Thoracic aorta (tissue), 2 donors: ENCODE results near the gene ATL1. TPM values are rescaled to one million over a fixed set of nuclear protein-coding genes. Genes with fewer than 3 reads are reported as not detected.

Experiments used
- ATAC-seq: fragments of 150-250 bp; one replicate; pipeline ENCODE4 v1.8.0; 2017; ENCODE audit warnings: low read depth; ENCODE audit not compliant: insufficient number of reproducible peaks, low FRiP score
- DNase-seq: peaks from one replicate; pipeline ENCODE4 v3.0.0-alpha.2; 2020; ENCODE audit warnings: low spot score
- H3K27ac ChIP-seq, 2 donors: fragments of 200-600 bp; sonication (generic); 1 replicate in 1 of 2; 2 replicates in 1 of 2; pipeline ENCODE4 v1.5.1; 2016; ENCODE audit warnings: mild to moderate bottlenecking in 2 of 2, moderate library complexity in 2 of 2
- H3K27me3 ChIP-seq: fragments of 200-600 bp; sonication (generic); replicated peaks from 2 replicates; pipeline ENCODE4 v1.6.0; 2016; ENCODE audit warnings: mild to moderate bottlenecking; ENCODE audit not compliant: insufficient read depth
- H3K36me3 ChIP-seq: fragments of 200-600 bp; sonication (generic); one replicate; pipeline ENCODE4 v1.5.1; 2016
- H3K4me1 ChIP-seq, 2 donors: fragments of 200-600 bp; sonication (generic); 1 replicate in 1 of 2; 2 replicates in 1 of 2; pipeline versions ENCODE4 v1.5.1 to v1.6.0; 2016; ENCODE audit warnings: low read depth in 2 of 2, mild to moderate bottlenecking in 1 of 2; ENCODE audit not compliant: control insufficient read depth in 1 of 2
- H3K4me3 ChIP-seq: fragments of 200-600 bp; sonication (generic); 2 replicates; pipeline ENCODE4 v1.5.1; 2016; ENCODE audit warnings: mild to moderate bottlenecking
- H3K9me3 ChIP-seq: fragments of 200-600 bp; sonication (generic); 2 replicates; pipeline ENCODE4 v1.5.1; 2016
- total RNA-seq, 2 donors: library from RNA; depleted of rRNA; stranded (reverse); fragments of >200 nt; gene quantifications; one replicate each; pipeline versions ENCODE4 v1.1.0 to v1.2.3, GENCODE V29; 2016
- TF ChIP-seq, protein P1 (sequence below): fragments of 200-600 bp; sonication (generic); IDR thresholded peaks from one replicate; pipeline ENCODE4 v1.5.1; 2019; ENCODE audit warnings: antibody characterized with exemption

ATL1 gene
- total RNA-seq, 2 donors from 2014 or later = 9.5 to 14.3 TPM

DNA sequence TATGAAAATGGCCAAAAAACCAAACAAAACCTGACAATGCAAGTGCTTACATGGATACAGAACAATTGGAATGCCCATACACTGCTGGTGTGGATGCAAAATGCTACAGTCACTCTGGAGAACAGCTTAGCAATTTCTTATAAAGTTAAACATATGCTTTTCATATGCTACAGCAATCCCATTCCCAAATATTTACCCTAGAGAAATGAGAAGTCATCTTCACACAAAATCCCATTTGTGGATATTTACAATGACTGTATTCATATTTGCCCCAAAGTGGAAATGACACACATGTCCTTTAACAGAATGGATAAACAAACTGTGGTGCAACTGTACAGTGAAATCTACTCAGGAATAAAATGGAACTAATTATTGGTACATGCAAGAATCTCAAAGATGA, 87.8 kb downstream of the ATL1 start:
- Histone ChIP-seq H3K4me1 (peaks cover 13 to 31% of the 10 kb centered on the region in 2 donors), H3K27ac (no peak overlapping the region), H3K9me3 (no peaks in the 10 kb centered on the region), H3K36me3 (no peaks in the 10 kb centered on the region), H3K27me3 (no peaks in the 10 kb centered on the region), H3K4me3 (no peak overlapping the region)
- TF ChIP-seq, protein P1, sequence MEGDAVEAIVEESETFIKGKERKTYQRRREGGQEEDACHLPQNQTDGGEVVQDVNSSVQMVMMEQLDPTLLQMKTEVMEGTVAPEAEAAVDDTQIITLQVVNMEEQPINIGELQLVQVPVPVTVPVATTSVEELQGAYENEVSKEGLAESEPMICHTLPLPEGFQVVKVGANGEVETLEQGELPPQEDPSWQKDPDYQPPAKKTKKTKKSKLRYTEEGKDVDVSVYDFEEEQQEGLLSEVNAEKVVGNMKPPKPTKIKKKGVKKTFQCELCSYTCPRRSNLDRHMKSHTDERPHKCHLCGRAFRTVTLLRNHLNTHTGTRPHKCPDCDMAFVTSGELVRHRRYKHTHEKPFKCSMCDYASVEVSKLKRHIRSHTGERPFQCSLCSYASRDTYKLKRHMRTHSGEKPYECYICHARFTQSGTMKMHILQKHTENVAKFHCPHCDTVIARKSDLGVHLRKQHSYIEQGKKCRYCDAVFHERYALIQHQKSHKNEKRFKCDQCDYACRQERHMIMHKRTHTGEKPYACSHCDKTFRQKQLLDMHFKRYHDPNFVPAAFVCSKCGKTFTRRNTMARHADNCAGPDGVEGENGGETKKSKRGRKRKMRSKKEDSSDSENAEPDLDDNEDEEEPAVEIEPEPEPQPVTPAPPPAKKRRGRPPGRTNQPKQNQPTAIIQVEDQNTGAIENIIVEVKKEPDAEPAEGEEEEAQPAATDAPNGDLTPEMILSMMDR = no peak
- no peak for DNase-seq
- ATAC-seq = no peak

DNA sequence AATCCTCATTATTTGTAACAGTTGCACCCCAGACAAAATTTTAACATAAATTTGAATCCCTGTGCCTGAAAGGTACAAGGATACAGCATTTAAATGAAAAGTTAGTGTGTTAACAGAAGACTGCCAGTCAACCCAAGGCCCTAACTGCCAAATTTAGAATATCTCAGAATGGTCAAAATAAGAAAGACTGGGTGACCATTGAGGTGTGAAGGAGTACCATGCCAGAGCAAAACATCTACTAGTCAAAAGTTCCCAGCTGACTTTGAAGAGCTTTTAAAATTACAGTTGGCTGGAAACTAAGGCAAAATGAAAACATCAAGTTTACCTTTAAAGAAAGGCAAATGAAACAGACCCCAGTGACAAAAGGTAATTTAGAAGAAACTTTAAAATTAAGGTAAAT, 89.7 kb downstream of the ATL1 start:
- no peak for ATAC-seq
- no peaks in the 10 kb centered on the region for H3K36me3 ChIP-seq
- TF ChIP-seq, protein P1 = no peak
- H3K4me3 ChIP-seq = no peak overlapping the region
- peaks cover 17 to 43% of the 10 kb centered on the region in 2 donors for H3K4me1 ChIP-seq
- H3K27ac ChIP-seq = no peak overlapping the region
- H3K9me3 ChIP-seq = no peaks in the 10 kb centered on the region
- H3K27me3 ChIP-seq = no peaks in the 10 kb centered on the region
- DNase-seq = no peak

DNA sequence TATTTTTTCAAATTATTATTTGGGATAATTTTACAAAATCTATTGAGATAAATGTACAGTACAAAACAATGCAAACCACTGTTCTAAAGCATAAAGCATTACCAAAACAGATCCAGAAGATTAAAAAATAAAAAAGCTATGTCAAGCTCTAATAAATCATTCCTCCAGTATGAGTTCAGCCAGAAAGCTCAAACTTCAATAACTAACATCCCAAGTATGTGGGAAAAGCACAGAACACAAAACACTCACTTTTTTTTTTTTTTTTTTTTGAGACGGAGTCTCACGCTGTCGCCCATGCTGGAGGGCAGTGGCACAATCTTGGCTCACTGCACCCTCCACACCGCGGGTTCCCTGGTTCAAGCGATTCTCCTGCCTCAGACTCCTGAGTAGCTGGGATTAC, 96.8 kb downstream of the ATL1 start:
- Histone ChIP-seq H3K4me3 (no peak overlapping the region), H3K9me3 (no peaks in the 10 kb centered on the region), H3K4me1 (peaks cover 35 to 69% of the 10 kb centered on the region in 2 donors), H3K27me3 (no peaks in the 10 kb centered on the region), H3K27ac (peak overlapping the region in 1 of 2 donors; percentile 38), H3K36me3 (peaks cover 4% of the 10 kb centered on the region)
- TF ChIP-seq, protein P1 = no peak
- ATAC-seq (no peak), DNase-seq (no peak)

DNA sequence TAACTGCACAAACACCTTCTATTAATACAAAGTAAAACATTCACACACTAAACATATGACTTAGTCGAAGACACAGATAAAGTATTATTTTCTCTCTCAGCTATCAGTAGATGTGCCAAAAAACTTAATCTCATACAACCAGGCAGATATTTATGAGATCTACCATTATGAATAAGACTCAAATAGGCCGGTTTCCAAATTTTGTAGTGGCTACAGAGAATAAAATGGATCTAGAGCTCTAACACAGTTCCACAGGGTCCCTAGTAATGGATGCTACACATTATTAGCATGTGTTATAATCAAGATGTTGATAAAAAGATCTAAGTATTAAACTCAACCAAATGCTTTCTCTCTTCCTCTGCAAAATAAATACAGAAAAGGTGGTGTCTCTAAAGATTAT, 97.8 kb downstream of the ATL1 start:
- DNase-seq (no peak), ATAC-seq (no peak)
- Histone ChIP-seq H3K36me3 (peaks cover 4% of the 10 kb centered on the region), H3K27me3 (no peaks in the 10 kb centered on the region), H3K9me3 (no peaks in the 10 kb centered on the region), H3K27ac (peak overlapping the region in 1 of 2 donors; percentile 38), H3K4me3 (peak overlapping the region; percentile 5), H3K4me1 (peaks cover 25 to 68% of the 10 kb centered on the region in 2 donors)
- TF ChIP-seq, protein P1 = no peak

DNA sequence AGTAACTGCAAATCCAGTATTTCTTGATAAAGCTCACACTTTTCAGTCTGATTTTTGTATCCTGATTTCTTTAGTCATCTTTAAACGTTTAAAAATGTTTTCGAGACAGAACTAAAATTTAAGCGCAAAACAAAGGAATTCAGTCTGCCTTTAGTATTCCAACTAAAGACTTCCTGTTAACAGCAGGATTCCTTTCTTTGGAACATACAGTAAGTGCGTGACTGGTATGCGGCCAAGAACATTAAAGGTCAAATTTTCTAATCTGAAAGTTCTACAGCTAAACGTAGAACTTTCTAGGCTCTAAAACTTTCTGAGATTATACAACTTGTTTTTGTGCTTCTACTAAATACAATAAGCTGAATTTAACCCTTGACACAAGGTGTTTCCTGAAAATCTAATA, 98.3 kb downstream of the ATL1 start:
- Histone ChIP-seq H3K9me3 (no peaks in the 10 kb centered on the region), H3K27ac (peak overlapping the region in 1 of 2 donors; percentile 38), H3K4me1 (peaks cover 22 to 68% of the 10 kb centered on the region in 2 donors), H3K36me3 (peaks cover 4% of the 10 kb centered on the region), H3K4me3 (peak overlapping the region; percentile 5), H3K27me3 (no peaks in the 10 kb centered on the region)
- TF ChIP-seq, protein P1 = no peak
- DNase-seq (no peak), ATAC-seq (no peak)
